Neuron (in vitro differentiated cells): Measurements from ENCODE around the gene COMTD1.

ENCODE experiments used
- H2AFZ ChIP-seq: one replicate; pipeline ENCODE4 v1.6.1; 2013; ENCODE audit warnings: low read depth, mild to moderate bottlenecking, inconsistent platforms, low read length, moderate library complexity
- H3K27me3 ChIP-seq: one replicate; pipeline ENCODE4 v1.6.1; 2013; ENCODE audit warnings: low read length; ENCODE audit not compliant: insufficient read depth
- H3K36me3 ChIP-seq: one replicate; pipeline ENCODE4 v1.6.1; 2013; ENCODE audit warnings: low read length; ENCODE audit not compliant: insufficient read depth
- H3K4me1 ChIP-seq: one replicate; pipeline ENCODE4 v1.6.1; 2013; ENCODE audit warnings: low read length; ENCODE audit not compliant: insufficient read depth
- H3K4me3 ChIP-seq: 2 replicates; pipeline ENCODE4 v1.5.1; 2013; ENCODE audit warnings: mild to moderate bottlenecking, low read length, moderate library complexity
- H3K9me3 ChIP-seq: one replicate; pipeline ENCODE4 v1.6.1; 2013; ENCODE audit warnings: low read length

Gene COMTD1

GRCh38 chr10:75261813-75262705 lies 26.3 kb upstream of the COMTD1 start:
- Histone ChIP-seq H3K27me3 (peaks cover 4% of the 10 kb centered on the region), H3K36me3 (no peaks in the 10 kb centered on the region), H3K4me3 (no peak overlapping the region), H2AFZ (no peak overlapping the region), H3K4me1 (no peaks in the 10 kb centered on the region), H3K9me3 (no peaks in the 10 kb centered on the region)

DNA sequence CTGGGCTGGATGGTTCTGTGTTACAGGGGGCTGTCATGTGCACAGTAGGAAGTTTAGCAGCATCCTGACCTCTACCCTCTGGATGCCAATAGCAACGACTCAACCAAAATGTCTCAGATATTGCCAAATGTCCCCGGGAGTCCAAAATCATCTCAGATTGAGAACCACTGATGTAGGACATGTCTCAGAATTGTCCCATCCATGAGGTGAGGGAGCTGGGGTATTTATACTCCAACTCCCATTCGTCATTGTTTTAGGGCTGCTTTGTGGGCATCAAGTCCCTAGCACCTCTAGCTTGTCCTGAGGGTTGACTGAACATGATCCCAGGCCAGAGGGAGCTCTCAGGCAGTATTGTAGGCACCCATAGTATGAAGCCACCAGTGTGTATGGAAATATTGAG lies 25.2 kb upstream of the COMTD1 start:
- H3K4me1 ChIP-seq = no peaks in the 10 kb centered on the region
- no peak overlapping the region for H2AFZ ChIP-seq
- no peak overlapping the region for H3K4me3 ChIP-seq
- H3K36me3 ChIP-seq = no peaks in the 10 kb centered on the region
- no peaks in the 10 kb centered on the region for H3K9me3 ChIP-seq
- H3K27me3 ChIP-seq = no peaks in the 10 kb centered on the region

DNA sequence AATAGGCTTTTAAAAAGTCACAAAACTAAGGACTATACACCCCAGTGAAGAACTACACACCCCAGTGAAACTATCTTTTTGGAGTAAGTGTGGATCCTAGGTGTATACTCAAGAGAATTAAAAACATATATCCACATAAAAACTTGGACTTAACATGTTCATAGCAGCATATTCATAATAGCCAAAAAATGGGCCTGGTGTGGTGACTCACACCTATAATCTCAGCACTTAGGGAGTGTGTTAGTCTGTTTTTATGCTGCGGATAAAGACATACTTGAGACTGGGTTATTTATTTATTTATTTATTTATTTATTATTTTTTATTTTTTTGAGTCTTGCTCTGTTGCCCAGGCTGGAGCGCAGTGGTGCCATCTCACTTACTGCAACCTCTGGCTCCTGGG lies 19.0 kb upstream of the COMTD1 start:
- no peaks in the 10 kb centered on the region for H3K27me3 ChIP-seq

DNA sequence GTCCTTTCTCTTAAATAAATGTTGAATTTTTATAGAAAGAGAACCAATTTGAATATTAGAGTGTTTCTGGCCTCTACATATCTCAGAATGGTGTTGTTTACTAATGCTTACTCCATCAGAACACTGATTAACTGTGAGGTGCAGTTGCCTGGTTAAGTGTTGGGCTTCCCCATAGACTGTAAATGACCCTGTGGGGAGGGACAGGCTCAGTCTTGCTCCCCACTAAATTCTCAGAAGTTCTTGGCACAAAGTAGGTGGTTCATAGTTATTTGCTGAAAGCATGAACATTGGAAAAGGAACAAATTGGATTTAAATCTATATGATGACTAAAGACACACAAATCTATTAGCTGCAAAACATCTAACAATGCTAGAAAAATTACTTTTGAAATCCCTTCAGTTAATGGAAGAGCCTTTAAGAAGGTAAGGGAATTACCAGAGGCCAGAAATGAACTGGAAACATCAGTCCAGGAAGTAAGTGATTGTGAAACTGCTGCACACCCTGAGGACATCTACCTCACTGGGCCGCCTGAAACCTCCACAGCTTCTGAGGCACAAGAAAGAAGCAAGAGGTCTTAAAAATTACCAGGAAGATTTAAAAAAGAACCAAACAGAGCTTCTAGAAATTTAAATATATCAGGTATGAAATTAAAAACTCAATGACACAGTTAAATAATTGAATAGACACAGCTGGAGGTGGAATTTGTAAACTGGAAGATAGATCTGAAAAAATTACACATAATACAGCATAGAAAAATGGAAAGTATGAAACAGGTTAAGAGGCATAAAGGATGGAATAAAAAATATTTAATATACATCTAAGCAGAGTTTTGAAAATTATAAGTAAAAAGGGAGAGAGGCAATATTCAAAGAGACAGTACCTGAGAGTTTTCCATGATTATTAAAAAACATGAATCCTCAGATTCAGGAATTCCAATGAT lies 17.8 kb upstream of the COMTD1 start:
- H3K4me3 ChIP-seq = no peak overlapping the region

More for the DNA sequence above, 19.0 kb upstream of the COMTD1 start:
- no peak overlapping the region for H3K4me3 ChIP-seq
- H3K9me3 ChIP-seq = peaks cover 2% of the 10 kb centered on the region
- no peak overlapping the region for H2AFZ ChIP-seq
- H3K36me3 ChIP-seq = no peaks in the 10 kb centered on the region
- H3K4me1 ChIP-seq = no peaks in the 10 kb centered on the region

DNA sequence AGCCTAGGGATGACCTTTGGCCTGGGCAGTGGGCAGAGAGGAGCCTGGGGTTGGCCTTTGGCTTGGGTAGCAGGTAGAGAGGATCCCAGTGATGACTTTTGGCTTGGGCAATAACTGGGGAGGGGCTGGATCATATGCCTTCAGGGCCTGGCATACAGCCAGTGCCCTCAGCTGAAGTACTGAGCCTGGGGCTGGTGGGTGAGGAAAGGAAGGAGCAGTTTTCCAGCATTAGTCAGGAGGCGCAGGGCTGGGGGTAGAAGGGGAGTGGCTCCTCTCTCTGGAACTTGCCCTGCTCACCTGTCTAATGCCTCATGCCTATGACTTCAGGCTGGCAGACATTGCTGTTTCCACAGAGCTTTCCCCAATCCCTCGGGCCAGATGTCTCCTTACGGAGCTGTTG lies 15.2 kb upstream of the COMTD1 start:
- peaks cover 2% of the 10 kb centered on the region for H3K9me3 ChIP-seq
- no peaks in the 10 kb centered on the region for H3K36me3 ChIP-seq
- no peak overlapping the region for H3K4me3 ChIP-seq
- H3K27me3 ChIP-seq = no peaks in the 10 kb centered on the region
- H3K4me1 ChIP-seq = no peaks in the 10 kb centered on the region
- H2AFZ ChIP-seq = no peak overlapping the region

More for the DNA sequence above, 17.8 kb upstream of the COMTD1 start:
- no peaks in the 10 kb centered on the region for H3K36me3 ChIP-seq
- no peaks in the 10 kb centered on the region for H3K4me1 ChIP-seq
- H3K9me3 ChIP-seq = peaks cover 2% of the 10 kb centered on the region
- no peaks in the 10 kb centered on the region for H3K27me3 ChIP-seq
- no peak overlapping the region for H2AFZ ChIP-seq

GRCh38 chr10:75247797-75248196 lies 12.0 kb upstream of the COMTD1 start:
- Histone ChIP-seq H3K9me3 (no peaks in the 10 kb centered on the region), H3K27me3 (no peaks in the 10 kb centered on the region), H3K36me3 (no peaks in the 10 kb centered on the region), H3K4me1 (no peaks in the 10 kb centered on the region), H3K4me3 (no peak overlapping the region), H2AFZ (no peak overlapping the region)

- Histone ChIP-seq H3K27me3 (no peaks in the 10 kb centered on the region), H3K4me1 (no peaks in the 10 kb centered on the region), H3K9me3 (no peaks in the 10 kb centered on the region), H3K36me3 (no peaks in the 10 kb centered on the region), H2AFZ (no peak overlapping the region), H3K4me3 (no peak overlapping the region)
Observed at GRCh38 chr10:75246506-75246905, 10.7 kb upstream of the COMTD1 start.

DNA sequence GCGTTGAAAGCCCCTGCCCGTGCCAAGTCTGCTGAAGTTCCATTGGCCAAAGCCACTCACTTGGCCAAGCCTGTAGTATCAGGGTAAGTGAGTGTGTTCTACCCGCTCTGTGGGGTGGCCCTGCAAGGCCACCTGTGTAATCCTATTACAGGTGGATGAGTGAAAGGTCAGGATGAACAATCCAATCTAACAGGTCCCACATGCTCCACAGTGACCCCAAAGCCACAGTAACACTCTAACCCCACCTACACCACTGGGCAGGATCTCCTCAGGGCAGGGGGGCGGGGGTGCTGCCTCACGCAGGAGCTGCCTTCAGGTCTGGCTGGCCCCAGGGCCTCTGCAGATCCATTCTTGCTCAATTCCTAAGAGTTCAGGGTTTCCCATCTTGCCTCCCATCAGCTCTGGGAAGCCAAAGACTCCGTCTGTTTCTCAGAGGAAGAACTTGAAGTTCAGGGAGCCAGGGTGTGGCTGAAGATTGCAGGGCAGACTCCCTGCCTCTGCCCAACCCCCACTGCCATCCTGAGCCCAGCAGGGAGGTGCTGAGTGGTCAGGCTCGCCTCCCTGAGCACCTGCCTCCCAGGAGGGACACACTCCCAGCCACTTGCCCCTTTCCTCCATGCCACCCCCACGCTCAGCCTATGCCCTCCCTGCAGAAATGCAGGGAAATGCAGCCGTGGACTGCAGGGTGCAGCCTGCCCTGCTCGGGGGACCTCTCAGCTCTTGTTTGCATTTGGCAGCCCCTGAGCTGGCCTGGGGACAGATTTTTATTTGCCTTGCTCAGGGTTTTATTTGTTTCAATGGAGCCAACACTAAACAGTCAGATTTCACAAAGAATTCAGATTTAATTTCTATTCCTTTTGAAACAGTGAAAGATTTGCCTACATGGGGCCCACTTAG lies 9.8 kb upstream of the COMTD1 start:
- H3K27me3 ChIP-seq = no peaks in the 10 kb centered on the region
- H3K4me1 ChIP-seq = no peaks in the 10 kb centered on the region
- no peaks in the 10 kb centered on the region for H3K9me3 ChIP-seq

DNA sequence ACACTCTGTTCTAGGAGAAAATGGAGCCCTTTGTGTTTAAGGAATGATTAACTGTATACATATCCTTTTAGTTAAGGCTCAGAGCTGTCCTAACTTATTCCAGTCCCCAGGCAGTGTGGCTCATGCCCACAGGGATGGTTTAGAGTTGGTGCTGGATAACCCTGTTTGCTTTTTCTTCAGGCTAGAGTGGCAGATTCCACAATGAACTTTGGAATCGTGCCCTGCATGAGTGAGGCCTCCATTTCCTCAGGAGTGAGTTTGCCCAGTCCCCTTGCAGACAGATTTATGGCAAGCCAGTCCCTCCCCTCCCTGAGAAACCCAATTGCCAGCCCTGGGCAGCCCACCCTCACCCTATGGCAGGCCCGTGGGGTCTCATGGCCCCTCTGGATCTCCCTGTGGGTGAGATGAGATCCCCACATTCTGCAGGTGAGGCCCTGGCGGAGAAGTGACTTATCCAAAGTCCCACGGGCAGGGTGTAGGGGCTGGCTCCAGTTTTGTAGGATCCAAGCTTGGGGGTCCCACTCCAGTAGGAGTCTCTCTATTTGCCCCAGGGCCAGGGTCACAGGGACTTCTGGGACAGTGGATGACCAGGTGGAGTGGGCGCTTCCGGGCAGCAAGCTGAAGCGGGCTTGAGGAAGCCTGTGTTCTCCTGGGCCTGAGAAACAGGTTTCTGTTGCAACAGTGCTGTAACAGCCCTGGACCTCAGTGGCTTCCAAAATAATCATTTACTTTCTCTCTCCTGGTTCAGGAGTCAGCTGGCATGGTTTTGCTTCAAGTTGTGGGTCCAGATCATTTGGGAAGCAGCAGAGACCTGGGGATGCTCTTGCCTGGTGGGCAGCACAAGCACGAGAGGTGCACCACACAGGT lies 9.0 kb upstream of the COMTD1 start:
- no peaks in the 10 kb centered on the region for H3K27me3 ChIP-seq
- no peak overlapping the region for H3K4me3 ChIP-seq
- H3K36me3 ChIP-seq = no peaks in the 10 kb centered on the region
- H3K9me3 ChIP-seq = no peaks in the 10 kb centered on the region
- no peak overlapping the region for H2AFZ ChIP-seq
- H3K4me1 ChIP-seq = no peaks in the 10 kb centered on the region

More for the DNA sequence above, 9.8 kb upstream of the COMTD1 start:
- H2AFZ ChIP-seq = no peak overlapping the region
- H3K4me3 ChIP-seq = no peak overlapping the region
- H3K36me3 ChIP-seq = no peaks in the 10 kb centered on the region

GRCh38 chr10:75243426-75243825 lies 7.7 kb upstream of the COMTD1 start:
- no peaks in the 10 kb centered on the region for H3K4me1 ChIP-seq
- H2AFZ ChIP-seq = no peak overlapping the region
- no peaks in the 10 kb centered on the region for H3K36me3 ChIP-seq
- H3K27me3 ChIP-seq = no peaks in the 10 kb centered on the region
- no peak overlapping the region for H3K4me3 ChIP-seq
- no peaks in the 10 kb centered on the region for H3K9me3 ChIP-seq

- Histone ChIP-seq H2AFZ (no peak overlapping the region), H3K36me3 (no peaks in the 10 kb centered on the region), H3K9me3 (no peaks in the 10 kb centered on the region), H3K4me3 (no peak overlapping the region), H3K27me3 (no peaks in the 10 kb centered on the region), H3K4me1 (no peaks in the 10 kb centered on the region)
Observed at GRCh38 chr10:75240329-75241076, 4.7 kb upstream of the COMTD1 start.
